Measurements from ENCODE around the gene RUNX3.
"Not testable (repeated sequence)": the region's sequence is repeated elsewhere in the genome, so short reads cannot be mapped to it uniquely, and the experiment has no call there.

The RUNX3 gene

GRCh38 chr1:24910210-24910609 lies 19.9 kb downstream of the RUNX3 start:
- Histone ChIP-seq H3K9ac (ENCODE audit: low read length) (no peak overlapping the region), H3K36me3 (ENCODE audit: control insufficient read depth in 1 of 2, insufficient read depth in 2 of 2, low read length in 2 of 2) (no peaks in the 10 kb centered on the region), H3K4ac (ENCODE audit: low read depth, low read length) (no peak overlapping the region), H3K4me1 (ENCODE audit: control insufficient read depth in 1 of 2, insufficient read depth in 2 of 2, low read length in 2 of 2) (peaks cover 7 to 11% of the 10 kb centered on the region in 2 experiments), H3K4me2 (ENCODE audit: low read length) (no peak overlapping the region), H2AK5ac (ENCODE audit: low read length) (no peak overlapping the region), H3K9me3 (ENCODE audit: insufficient read depth, low read depth, low read length) (no peaks in the 10 kb centered on the region), H3K79me1 (ENCODE audit: low read length) (no peaks in the 10 kb centered on the region), H3K79me2 (ENCODE audit: control insufficient read depth, insufficient read depth, low read length, poor library complexity) (no peaks in the 10 kb centered on the region), H2BK12ac (ENCODE audit: low read length) (no peak overlapping the region), H3K27ac (ENCODE audit: low read depth, low read length) (no peak overlapping the region), H2AFZ (ENCODE audit: insufficient read depth, low read length, poor library complexity) (no peak overlapping the region), H2BK5ac (ENCODE audit: low read depth, low read length, poor library complexity) (no peak overlapping the region), H2BK120ac (ENCODE audit: insufficient read depth, low read length, poor library complexity) (no peak overlapping the region), H4K8ac (ENCODE audit: low read depth, low read length) (no peak overlapping the region), H3K27me3 (ENCODE audit: insufficient read depth, low read length) (no peaks in the 10 kb centered on the region), H3K18ac (ENCODE audit: low read length) (no peak overlapping the region), H3K23ac (ENCODE audit: low read length) (no peak overlapping the region), H3K4me3 (ENCODE audit: low read depth, low read length) (no peak overlapping the region), H4K12ac (ENCODE audit: low read depth, low read length) (no peak overlapping the region), H4K91ac (ENCODE audit: low read depth, low read length) (no peak overlapping the region), H3K14ac (ENCODE audit: low read length) (no peak overlapping the region)
- DNase-seq = no peak
- WGBS (ENCODE audit: extremely low coverage, insufficient coverage, insufficient read length) = no CpG with 5 or more reads among the region's 9 CpGs

DNA sequence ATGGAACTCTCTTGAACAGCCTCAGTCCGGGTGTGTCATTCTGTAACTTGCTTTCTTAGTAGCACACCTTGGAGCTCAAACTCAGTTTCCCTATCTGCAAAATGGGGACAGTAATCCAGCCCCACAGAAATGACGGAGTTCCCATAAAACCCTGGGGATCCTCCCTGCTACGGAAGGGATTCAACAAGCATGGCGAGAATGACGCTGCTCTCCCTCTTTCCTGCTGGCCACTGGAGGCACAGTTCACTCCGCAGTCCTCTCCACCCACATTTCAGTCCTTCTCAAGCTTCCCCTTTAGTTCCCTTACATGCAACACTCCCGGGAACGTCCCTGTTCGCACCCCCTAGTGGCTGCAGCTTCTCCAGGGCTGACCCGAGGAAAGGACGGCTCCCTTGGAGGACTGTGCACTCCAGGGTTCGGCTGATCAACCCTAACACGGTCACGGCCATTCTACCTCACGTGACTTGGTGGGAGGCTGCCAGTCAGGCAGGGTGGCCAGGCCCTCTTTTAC lies 20.6 kb downstream of the RUNX3 start:
- H3K9ac ChIP-seq (ENCODE audit: low read length) = no peak overlapping the region
- no peaks in the 10 kb centered on the region for H3K79me2 ChIP-seq (ENCODE audit: control insufficient read depth, insufficient read depth, low read length, poor library complexity)
- peaks cover 7 to 11% of the 10 kb centered on the region in 2 experiments for H3K4me1 ChIP-seq (ENCODE audit: control insufficient read depth in 1 of 2, insufficient read depth in 2 of 2, low read length in 2 of 2)
- H4K8ac ChIP-seq (ENCODE audit: low read depth, low read length) = no peak overlapping the region
- no peaks in the 10 kb centered on the region for H3K79me1 ChIP-seq (ENCODE audit: low read length)
- WGBS (ENCODE audit: extremely low coverage, insufficient coverage, insufficient read length) = no CpG with 5 or more reads among the region's 15 CpGs
- H4K12ac ChIP-seq (ENCODE audit: low read depth, low read length) = no peak overlapping the region
- H2BK5ac ChIP-seq (ENCODE audit: low read depth, low read length, poor library complexity) = no peak overlapping the region
- H3K4ac ChIP-seq (ENCODE audit: low read depth, low read length) = no peak overlapping the region
- H2BK120ac ChIP-seq (ENCODE audit: insufficient read depth, low read length, poor library complexity) = no peak overlapping the region
- no peak overlapping the region for H3K27ac ChIP-seq (ENCODE audit: low read depth, low read length)
- H2AK5ac ChIP-seq (ENCODE audit: low read length) = no peak overlapping the region
- no peak overlapping the region for H2BK12ac ChIP-seq (ENCODE audit: low read length)
- no peak overlapping the region for H3K4me3 ChIP-seq (ENCODE audit: low read depth, low read length)
- no peaks in the 10 kb centered on the region for H3K9me3 ChIP-seq (ENCODE audit: insufficient read depth, low read depth, low read length)
- H3K14ac ChIP-seq (ENCODE audit: low read length) = no peak overlapping the region
- peak; percentile 48 to 77 for DNase-seq
- no peak overlapping the region for H4K91ac ChIP-seq (ENCODE audit: low read depth, low read length)
- no peak overlapping the region for H3K23ac ChIP-seq (ENCODE audit: low read length)
- H2AFZ ChIP-seq (ENCODE audit: insufficient read depth, low read length, poor library complexity) = no peak overlapping the region
- no peak overlapping the region for H3K4me2 ChIP-seq (ENCODE audit: low read length)
- no peaks in the 10 kb centered on the region for H3K27me3 ChIP-seq (ENCODE audit: insufficient read depth, low read length)
- no peaks in the 10 kb centered on the region for H3K36me3 ChIP-seq (ENCODE audit: control insufficient read depth in 1 of 2, insufficient read depth in 2 of 2, low read length in 2 of 2)
- H3K18ac ChIP-seq (ENCODE audit: low read length) = no peak overlapping the region

DNA sequence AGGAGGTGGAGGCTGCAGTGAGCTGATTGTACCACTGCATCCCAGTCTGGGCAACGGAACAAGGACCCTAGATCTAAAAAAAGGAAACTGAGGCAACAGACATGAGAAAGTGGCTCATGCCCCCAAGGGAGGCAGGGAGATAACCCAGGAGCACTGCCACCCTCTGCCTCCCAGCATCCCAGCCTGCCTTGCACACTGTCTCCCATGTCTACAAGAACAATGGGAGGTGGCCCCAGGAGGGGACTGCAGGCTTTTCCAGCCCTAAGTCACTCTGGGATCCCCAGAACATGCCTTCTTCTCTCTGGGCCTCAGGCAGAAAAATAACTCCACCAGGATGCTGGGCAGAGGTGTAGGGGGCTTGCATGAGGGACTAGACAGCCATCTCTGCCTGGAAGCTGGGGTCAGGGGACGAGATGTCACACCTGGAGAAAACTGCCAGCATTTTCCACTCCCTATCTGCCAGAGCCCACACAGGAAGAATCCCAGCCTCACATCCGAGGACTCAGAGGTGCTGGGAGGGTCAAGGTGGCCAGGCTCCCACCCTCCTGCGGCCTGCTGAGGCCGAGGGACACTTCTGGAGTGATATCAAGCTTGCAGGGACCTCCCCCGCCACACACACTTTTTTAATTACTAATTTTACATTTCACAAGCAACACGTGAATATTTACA lies 21.4 kb downstream of the RUNX3 start:
- Histone ChIP-seq H4K8ac (ENCODE audit: low read depth, low read length) (no peak overlapping the region), H3K9me3 (ENCODE audit: insufficient read depth, low read depth, low read length) (no peaks in the 10 kb centered on the region), H3K79me1 (ENCODE audit: low read length) (no peaks in the 10 kb centered on the region), H3K4ac (ENCODE audit: low read depth, low read length) (no peak overlapping the region), H2BK12ac (ENCODE audit: low read length) (no peak overlapping the region), H3K36me3 (ENCODE audit: control insufficient read depth in 1 of 2, insufficient read depth in 2 of 2, low read length in 2 of 2) (no peaks in the 10 kb centered on the region), H3K79me2 (ENCODE audit: control insufficient read depth, insufficient read depth, low read length, poor library complexity) (no peaks in the 10 kb centered on the region), H4K91ac (ENCODE audit: low read depth, low read length) (no peak overlapping the region), H3K18ac (ENCODE audit: low read length) (no peak overlapping the region), H2BK120ac (ENCODE audit: insufficient read depth, low read length, poor library complexity) (no peak overlapping the region), H3K4me1 (ENCODE audit: control insufficient read depth in 1 of 2, insufficient read depth in 2 of 2, low read length in 2 of 2) (peaks cover 7 to 11% of the 10 kb centered on the region in 2 experiments), H4K12ac (ENCODE audit: low read depth, low read length) (no peak overlapping the region), H3K27ac (ENCODE audit: low read depth, low read length) (no peak overlapping the region), H3K23ac (ENCODE audit: low read length) (no peak overlapping the region), H2AFZ (ENCODE audit: insufficient read depth, low read length, poor library complexity) (no peak overlapping the region), H3K4me2 (ENCODE audit: low read length) (no peak overlapping the region), H3K14ac (ENCODE audit: low read length) (no peak overlapping the region), H3K9ac (ENCODE audit: low read length) (no peak overlapping the region), H3K4me3 (ENCODE audit: low read depth, low read length) (no peak overlapping the region), H2AK5ac (ENCODE audit: low read length) (no peak overlapping the region), H2BK5ac (ENCODE audit: low read depth, low read length, poor library complexity) (no peak overlapping the region), H3K27me3 (ENCODE audit: insufficient read depth, low read length) (no peaks in the 10 kb centered on the region)
- DNase-seq = no peak
- WGBS (ENCODE audit: extremely low coverage, insufficient coverage, insufficient read length) = no CpG with 5 or more reads among the region's 7 CpGs

GRCh38 chr1:24907587-24908294 lies 22.3 kb downstream of the RUNX3 start:
- no CpG with 5 or more reads among the region's 57 CpGs for WGBS (ENCODE audit: extremely low coverage, insufficient coverage, insufficient read length)
- not testable (repeated sequence) for H4K91ac ChIP-seq (ENCODE audit: low read depth, low read length)

More at GRCh38 chr1:24907587-24908294, 22.3 kb downstream of the RUNX3 start:
- H3K23ac ChIP-seq (ENCODE audit: low read length); H2AFZ ChIP-seq (ENCODE audit: insufficient read depth, low read length, poor library complexity); DNase-seq; H3K36me3 ChIP-seq (ENCODE audit: control insufficient read depth in 1 of 2, insufficient read depth in 2 of 2, low read length in 2 of 2); H3K4me2 ChIP-seq (ENCODE audit: low read length); H3K4me3 ChIP-seq (ENCODE audit: low read depth, low read length); H2BK5ac ChIP-seq (ENCODE audit: low read depth, low read length, poor library complexity); H3K4me1 ChIP-seq (ENCODE audit: control insufficient read depth in 1 of 2, insufficient read depth in 2 of 2, low read length in 2 of 2); H2BK120ac ChIP-seq (ENCODE audit: insufficient read depth, low read length, poor library complexity); H4K12ac ChIP-seq (ENCODE audit: low read depth, low read length); H3K14ac ChIP-seq (ENCODE audit: low read length); H3K9ac ChIP-seq (ENCODE audit: low read length); H3K79me1 ChIP-seq (ENCODE audit: low read length); H4K8ac ChIP-seq (ENCODE audit: low read depth, low read length); H2BK12ac ChIP-seq (ENCODE audit: low read length); H3K9me3 ChIP-seq (ENCODE audit: insufficient read depth, low read depth, low read length); H3K4ac ChIP-seq (ENCODE audit: low read depth, low read length); H3K18ac ChIP-seq (ENCODE audit: low read length); H3K27me3 ChIP-seq (ENCODE audit: insufficient read depth, low read length); H3K27ac ChIP-seq (ENCODE audit: low read depth, low read length); H2AK5ac ChIP-seq (ENCODE audit: low read length); H3K79me2 ChIP-seq (ENCODE audit: control insufficient read depth, insufficient read depth, low read length, poor library complexity): not testable (repeated sequence)

Measured in trophoblast cell (in vitro differentiated cells and primary cell).